Panc1 (cell line): ENCODE results near the gene GCN1. TPM values are rescaled to one million over a fixed set of nuclear protein-coding genes. Genes with fewer than 3 reads are reported as not detected.

Experiments
- ATAC-seq: fragments of 200-7000 bp; cut with Tn5 transposase; 2 replicates; pipeline ENCODE4 v1.9.1; 2020; ENCODE audit warnings: mild to moderate bottlenecking, moderate library complexity
- BruUV-seq: library from RNA; stranded (reverse); fragments of 400-500 nt; replicated peaks from 2 replicates; lab custom pipeline; 2021; lab: Mats Ljungman, UMichigan
- CTCF ChIA-PET: fragments of 300-600 bp; sonication (Branson Sonifier 250); formaldehyde crosslinking; loops from one replicate; lab custom pipeline; 2022; ENCODE audit warnings: antibody characterized with exemption; lab: Charles Lee
- POLR2A ChIA-PET: fragments of 300-600 bp; sonication (Branson Sonifier 250); formaldehyde crosslinking; loops from one replicate; lab custom pipeline; 2022; ENCODE audit warnings: antibody characterized with exemption; lab: Charles Lee
- DNase-seq: peaks from one replicate; pipeline ENCODE4 v3.0.0-alpha.2; 2010; ENCODE audit warnings: low read depth, low spot score
- H3K27ac ChIP-seq: 2 replicates; pipeline ENCODE4 v1.5.1; 2011; ENCODE audit warnings: mild to moderate bottlenecking, low read length, inconsistent platforms
- H3K27me3 ChIP-seq: fragments of 200-500 bp; sonication (Bioruptor generic); 2 replicates; pipeline ENCODE4 v1.6.0; 2014; ENCODE audit warnings: low read length, inconsistent platforms; ENCODE audit not compliant: control insufficient read depth, insufficient read depth
- H3K36me3 ChIP-seq: fragments of 200-500 bp; sonication (Bioruptor generic); 2 replicates; pipeline ENCODE4 v1.5.1; 2014; ENCODE audit warnings: inconsistent platforms, mild to moderate bottlenecking, low read length, moderate library complexity; ENCODE audit not compliant: control insufficient read depth, insufficient read depth
- H3K4me1 ChIP-seq: 2 replicates; pipeline ENCODE4 v1.5.1; 2011; ENCODE audit warnings: inconsistent platforms, mild to moderate bottlenecking, low read length, moderate library complexity; ENCODE audit not compliant: control insufficient read depth, insufficient read depth
- H3K4me3 ChIP-seq, 2 experiments: 2 replicates each; pipeline ENCODE4 v1.5.1; 2011 to 2012; ENCODE audit warnings: low read depth in 2 of 2, low read length in 2 of 2, mild to moderate bottlenecking in 2 of 2, inconsistent platforms in 1 of 2, moderate library complexity in 1 of 2
- H3K9me3 ChIP-seq: fragments of 200-500 bp; sonication (Bioruptor generic); 2 replicates; pipeline ENCODE4 v1.5.1; 2014; ENCODE audit warnings: low read depth, mild to moderate bottlenecking, inconsistent platforms, low read length, moderate library complexity; ENCODE audit not compliant: control insufficient read depth, insufficient read depth
- POLR2AphosphoS5 ChIP-seq: IDR thresholded peaks from 2 replicates; pipeline ENCODE4 v1.6.1; 2012; ENCODE audit warnings: mild to moderate bottlenecking, low read depth, low read length, moderate library complexity
- SIN3A ChIP-seq: IDR thresholded peaks from 2 replicates; pipeline ENCODE4 v1.6.1; 2012; ENCODE audit warnings: low read depth, mild to moderate bottlenecking, low read length, moderate library complexity, borderline replicate concordance; ENCODE audit not compliant: insufficient read depth
- TCF7L2 ChIP-seq: IDR thresholded peaks from 2 replicates; pipeline ENCODE4 v1.6.1; 2011; ENCODE audit warnings: mild to moderate bottlenecking, low read depth, low read length, inconsistent platforms
- in situ Hi-C: cut with HindIII; loops from 2 replicates; pipeline ENCODE4 v1.10.0; 2016; ENCODE audit warnings: low sequenced_read_pairs, low pct_unique_long_range_greater_than_20kb
- intact Hi-C: fragments of 100-400 bp; cut with micrococcal nuclease; formaldehyde crosslinking; loops from one replicate; pipeline ENCODE4 v1.10.0; 2022; ENCODE audit not compliant: unreplicated experiment
- total RNA-seq: library from RNA; stranded (reverse); gene quantifications from one replicate; pipeline ENCODE4 v1.2.1, GENCODE V29; 2021; ENCODE audit not compliant: unreplicated experiment
- TF ChIP-seq, protein P1 (sequence below): fragments of 450-650 bp; IDR thresholded peaks from 2 replicates; pipeline ENCODE4 v1.5.1; 2017; ENCODE audit warnings: mild to moderate bottlenecking
- TF ChIP-seq, protein P2 (sequence below), 2 experiments: IDR thresholded peaks; 2 replicates each; pipeline ENCODE4 v1.6.1; 2011 to 2012; ENCODE audit warnings: low read depth in 2 of 2, control low read depth in 1 of 2, low read length in 1 of 2, mild to moderate bottlenecking in 1 of 2, moderate library complexity in 1 of 2; ENCODE audit not compliant: insufficient read depth in 1 of 2

The GCN1 gene
- total RNA-seq, 1 experiment from 2014 or later, result 175 TPM

DNA sequence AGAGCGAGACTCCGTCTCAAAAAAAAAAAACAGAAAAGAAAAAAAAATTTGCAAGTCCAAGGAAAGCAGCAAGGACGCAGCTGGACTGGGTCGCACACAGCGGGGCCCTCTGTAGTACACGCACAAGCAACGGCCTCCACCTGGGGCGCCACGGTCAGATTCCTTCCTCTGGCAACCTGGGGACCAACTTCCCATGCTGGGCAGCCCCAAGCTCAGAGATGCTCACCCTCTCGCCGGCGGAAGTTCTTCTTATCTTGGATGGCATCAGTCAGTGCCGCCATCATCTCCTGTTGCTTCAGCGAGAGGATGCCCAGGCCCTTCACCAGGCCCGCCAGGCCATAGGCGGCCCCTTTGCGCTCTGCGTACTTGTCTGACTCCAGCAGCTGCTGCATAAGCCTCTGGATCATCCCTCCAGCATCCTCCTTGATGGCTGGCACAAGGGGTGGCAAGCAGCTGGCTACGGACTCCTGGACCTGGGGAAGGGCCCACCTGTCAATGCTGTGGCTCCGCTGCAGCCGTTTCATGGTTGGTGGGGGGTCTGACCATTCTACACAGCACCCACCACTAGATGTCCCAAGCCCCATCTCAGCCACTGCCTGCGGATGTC lies 43.5 kb downstream of the GCN1 start:
- H3K36me3 ChIP-seq, result peaks cover 23% of the 10 kb centered on the region
- DNase-seq, result no peak
- POLR2A ChIA-PET, result no interaction called here

DNA sequence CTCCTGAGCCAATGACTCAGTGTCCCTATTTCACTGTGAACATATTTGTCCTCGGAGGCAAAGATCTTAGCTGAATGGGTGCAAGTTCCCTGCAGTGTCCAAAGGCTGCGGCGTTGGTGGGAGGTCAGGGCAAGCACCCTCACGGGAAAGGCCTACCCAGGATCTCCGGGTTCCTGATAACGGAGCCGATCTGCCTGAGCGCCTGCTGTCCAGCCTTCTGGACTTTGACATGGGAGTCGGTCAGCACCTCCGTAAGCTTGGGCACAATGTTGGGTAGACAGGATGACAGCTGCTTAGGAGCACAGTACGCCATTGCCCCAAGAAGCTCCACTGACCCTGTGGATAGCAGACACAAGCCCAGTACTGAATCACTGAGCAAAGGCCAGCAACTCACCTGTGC lies 46.5 kb downstream of the GCN1 start:
- no peak for DNase-seq
- no TSS peak for BruUV-seq
- Histone ChIP-seq H3K9me3 (no peaks in the 10 kb centered on the region), H3K27ac (no peak overlapping the region), H3K4me3 (no peak overlapping the region), H3K27me3 (no peaks in the 10 kb centered on the region), H3K4me1 (no peaks in the 10 kb centered on the region), H3K36me3 (peaks cover 20% of the 10 kb centered on the region)
- TF ChIP-seq, protein P1, sequence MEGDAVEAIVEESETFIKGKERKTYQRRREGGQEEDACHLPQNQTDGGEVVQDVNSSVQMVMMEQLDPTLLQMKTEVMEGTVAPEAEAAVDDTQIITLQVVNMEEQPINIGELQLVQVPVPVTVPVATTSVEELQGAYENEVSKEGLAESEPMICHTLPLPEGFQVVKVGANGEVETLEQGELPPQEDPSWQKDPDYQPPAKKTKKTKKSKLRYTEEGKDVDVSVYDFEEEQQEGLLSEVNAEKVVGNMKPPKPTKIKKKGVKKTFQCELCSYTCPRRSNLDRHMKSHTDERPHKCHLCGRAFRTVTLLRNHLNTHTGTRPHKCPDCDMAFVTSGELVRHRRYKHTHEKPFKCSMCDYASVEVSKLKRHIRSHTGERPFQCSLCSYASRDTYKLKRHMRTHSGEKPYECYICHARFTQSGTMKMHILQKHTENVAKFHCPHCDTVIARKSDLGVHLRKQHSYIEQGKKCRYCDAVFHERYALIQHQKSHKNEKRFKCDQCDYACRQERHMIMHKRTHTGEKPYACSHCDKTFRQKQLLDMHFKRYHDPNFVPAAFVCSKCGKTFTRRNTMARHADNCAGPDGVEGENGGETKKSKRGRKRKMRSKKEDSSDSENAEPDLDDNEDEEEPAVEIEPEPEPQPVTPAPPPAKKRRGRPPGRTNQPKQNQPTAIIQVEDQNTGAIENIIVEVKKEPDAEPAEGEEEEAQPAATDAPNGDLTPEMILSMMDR, result no peak
- no peak for TF ChIP-seq POLR2AphosphoS5
- TF ChIP-seq, protein P2, sequence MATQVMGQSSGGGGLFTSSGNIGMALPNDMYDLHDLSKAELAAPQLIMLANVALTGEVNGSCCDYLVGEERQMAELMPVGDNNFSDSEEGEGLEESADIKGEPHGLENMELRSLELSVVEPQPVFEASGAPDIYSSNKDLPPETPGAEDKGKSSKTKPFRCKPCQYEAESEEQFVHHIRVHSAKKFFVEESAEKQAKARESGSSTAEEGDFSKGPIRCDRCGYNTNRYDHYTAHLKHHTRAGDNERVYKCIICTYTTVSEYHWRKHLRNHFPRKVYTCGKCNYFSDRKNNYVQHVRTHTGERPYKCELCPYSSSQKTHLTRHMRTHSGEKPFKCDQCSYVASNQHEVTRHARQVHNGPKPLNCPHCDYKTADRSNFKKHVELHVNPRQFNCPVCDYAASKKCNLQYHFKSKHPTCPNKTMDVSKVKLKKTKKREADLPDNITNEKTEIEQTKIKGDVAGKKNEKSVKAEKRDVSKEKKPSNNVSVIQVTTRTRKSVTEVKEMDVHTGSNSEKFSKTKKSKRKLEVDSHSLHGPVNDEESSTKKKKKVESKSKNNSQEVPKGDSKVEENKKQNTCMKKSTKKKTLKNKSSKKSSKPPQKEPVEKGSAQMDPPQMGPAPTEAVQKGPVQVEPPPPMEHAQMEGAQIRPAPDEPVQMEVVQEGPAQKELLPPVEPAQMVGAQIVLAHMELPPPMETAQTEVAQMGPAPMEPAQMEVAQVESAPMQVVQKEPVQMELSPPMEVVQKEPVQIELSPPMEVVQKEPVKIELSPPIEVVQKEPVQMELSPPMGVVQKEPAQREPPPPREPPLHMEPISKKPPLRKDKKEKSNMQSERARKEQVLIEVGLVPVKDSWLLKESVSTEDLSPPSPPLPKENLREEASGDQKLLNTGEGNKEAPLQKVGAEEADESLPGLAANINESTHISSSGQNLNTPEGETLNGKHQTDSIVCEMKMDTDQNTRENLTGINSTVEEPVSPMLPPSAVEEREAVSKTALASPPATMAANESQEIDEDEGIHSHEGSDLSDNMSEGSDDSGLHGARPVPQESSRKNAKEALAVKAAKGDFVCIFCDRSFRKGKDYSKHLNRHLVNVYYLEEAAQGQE (IDR thresholded peaks at IDR 0.05; ENCODE audit: insufficient read depth in 1 of 2, low read depth in 2 of 2, low read length in 1 of 2), result no peak
- no peak for TF ChIP-seq TCF7L2
- no peak for TF ChIP-seq SIN3A
- CTCF ChIA-PET, result no interaction called here
- no peak for ATAC-seq
- intact Hi-C loops (no loop called here), in situ Hi-C loops (no loop called here)
- POLR2A ChIA-PET, result no interaction called here

More for the DNA sequence above, 43.5 kb downstream of the GCN1 start:
- CTCF ChIA-PET, result no interaction called here
- ATAC-seq, result no peak
- in situ Hi-C loops (no loop called here), intact Hi-C loops (no loop called here)
- no peak overlapping the region for H3K4me3 ChIP-seq
- TF ChIP-seq TCF7L2, result no peak
- TF ChIP-seq, protein P2 (IDR thresholded peaks at IDR 0.05; ENCODE audit: insufficient read depth in 1 of 2, low read depth in 2 of 2, low read length in 1 of 2), result no peak
- TF ChIP-seq POLR2AphosphoS5, result no peak
- TF ChIP-seq, protein P1, result no peak
- no peak for TF ChIP-seq SIN3A
- no peaks in the 10 kb centered on the region for H3K4me1 ChIP-seq
- H3K27ac ChIP-seq, result no peak overlapping the region
- no TSS peak for BruUV-seq
- H3K9me3 ChIP-seq, result no peaks in the 10 kb centered on the region
- no peaks in the 10 kb centered on the region for H3K27me3 ChIP-seq
